ENCODE data around the gene SPDYC.

SPDYC gene

GRCh38 chr11:65165410-65166317 is 4.4 kb upstream of the SPDYC start:
- no peak overlapping the region for H3K27ac ChIP-seq (ENCODE audit: low read depth, low read length)
- H3K4me3 ChIP-seq (ENCODE audit: insufficient read depth, low read length, poor library complexity, severe bottlenecking) = no peak overlapping the region
- TF ChIP-seq EZH2phosphoT487 (conservative IDR thresholded peaks at IDR 0.05; ENCODE audit: low read length) = no peak
- TF ChIP-seq, protein P1, sequence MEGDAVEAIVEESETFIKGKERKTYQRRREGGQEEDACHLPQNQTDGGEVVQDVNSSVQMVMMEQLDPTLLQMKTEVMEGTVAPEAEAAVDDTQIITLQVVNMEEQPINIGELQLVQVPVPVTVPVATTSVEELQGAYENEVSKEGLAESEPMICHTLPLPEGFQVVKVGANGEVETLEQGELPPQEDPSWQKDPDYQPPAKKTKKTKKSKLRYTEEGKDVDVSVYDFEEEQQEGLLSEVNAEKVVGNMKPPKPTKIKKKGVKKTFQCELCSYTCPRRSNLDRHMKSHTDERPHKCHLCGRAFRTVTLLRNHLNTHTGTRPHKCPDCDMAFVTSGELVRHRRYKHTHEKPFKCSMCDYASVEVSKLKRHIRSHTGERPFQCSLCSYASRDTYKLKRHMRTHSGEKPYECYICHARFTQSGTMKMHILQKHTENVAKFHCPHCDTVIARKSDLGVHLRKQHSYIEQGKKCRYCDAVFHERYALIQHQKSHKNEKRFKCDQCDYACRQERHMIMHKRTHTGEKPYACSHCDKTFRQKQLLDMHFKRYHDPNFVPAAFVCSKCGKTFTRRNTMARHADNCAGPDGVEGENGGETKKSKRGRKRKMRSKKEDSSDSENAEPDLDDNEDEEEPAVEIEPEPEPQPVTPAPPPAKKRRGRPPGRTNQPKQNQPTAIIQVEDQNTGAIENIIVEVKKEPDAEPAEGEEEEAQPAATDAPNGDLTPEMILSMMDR (IDR thresholded peaks at IDR 0.05; ENCODE audit: insufficient read depth, low read length, poor library complexity, severe bottlenecking) = no peak
- no peaks in the 10 kb centered on the region for H3F3A ChIP-seq (ENCODE audit: insufficient read depth)
- no peak overlapping the region for H3K4me2 ChIP-seq (ENCODE audit: low read depth, low read length, poor library complexity, severe bottlenecking)
- no peaks in the 10 kb centered on the region for H4K20me1 ChIP-seq (ENCODE audit: low read depth, low read length)
- H3K9me2 ChIP-seq (replicated peaks; ENCODE audit: insufficient read depth, low read length) = no peaks in the 10 kb centered on the region
- H3K9ac ChIP-seq (ENCODE audit: low read length) = no peak overlapping the region
- no peaks in the 10 kb centered on the region for H3K36me3 ChIP-seq (ENCODE audit: low read length)
- no peaks in the 10 kb centered on the region for H3K27me3 ChIP-seq (ENCODE audit: low read length)
- H3K79me2 ChIP-seq (ENCODE audit: insufficient read depth, low read length) = no peaks in the 10 kb centered on the region
- H3K9me3 ChIP-seq (ENCODE audit: insufficient read depth, low read length) = no peaks in the 10 kb centered on the region
- no peak overlapping the region for H2AFZ ChIP-seq (ENCODE audit: low read depth, low read length, severe bottlenecking)

- no peaks in the 10 kb centered on the region for H3K79me2 ChIP-seq (ENCODE audit: insufficient read depth, low read length)
- no peak overlapping the region for H2AFZ ChIP-seq (ENCODE audit: low read depth, low read length, severe bottlenecking)
- no peak overlapping the region for H3K4me2 ChIP-seq (ENCODE audit: low read depth, low read length, poor library complexity, severe bottlenecking)
- H3K27me3 ChIP-seq (ENCODE audit: low read length) = no peaks in the 10 kb centered on the region
- TF ChIP-seq, protein P1 (IDR thresholded peaks at IDR 0.05; ENCODE audit: insufficient read depth, low read length, poor library complexity, severe bottlenecking) = no peak
- no peak for TF ChIP-seq EZH2phosphoT487 (conservative IDR thresholded peaks at IDR 0.05; ENCODE audit: low read length)
- no peak overlapping the region for H3K27ac ChIP-seq (ENCODE audit: low read depth, low read length)
- H3K9me3 ChIP-seq (ENCODE audit: insufficient read depth, low read length) = no peaks in the 10 kb centered on the region
- no peaks in the 10 kb centered on the region for H3K36me3 ChIP-seq (ENCODE audit: low read length)
- no peaks in the 10 kb centered on the region for H4K20me1 ChIP-seq (ENCODE audit: low read depth, low read length)
- no peak overlapping the region for H3K4me3 ChIP-seq (ENCODE audit: insufficient read depth, low read length, poor library complexity, severe bottlenecking)
- H3K9ac ChIP-seq (ENCODE audit: low read length) = no peak overlapping the region
- no peaks in the 10 kb centered on the region for H3K9me2 ChIP-seq (replicated peaks; ENCODE audit: insufficient read depth, low read length)
- H3F3A ChIP-seq (ENCODE audit: insufficient read depth) = no peaks in the 10 kb centered on the region
Measured at GRCh38 chr11:65166893-65167292, 3.1 kb upstream of the SPDYC start.

DNA sequence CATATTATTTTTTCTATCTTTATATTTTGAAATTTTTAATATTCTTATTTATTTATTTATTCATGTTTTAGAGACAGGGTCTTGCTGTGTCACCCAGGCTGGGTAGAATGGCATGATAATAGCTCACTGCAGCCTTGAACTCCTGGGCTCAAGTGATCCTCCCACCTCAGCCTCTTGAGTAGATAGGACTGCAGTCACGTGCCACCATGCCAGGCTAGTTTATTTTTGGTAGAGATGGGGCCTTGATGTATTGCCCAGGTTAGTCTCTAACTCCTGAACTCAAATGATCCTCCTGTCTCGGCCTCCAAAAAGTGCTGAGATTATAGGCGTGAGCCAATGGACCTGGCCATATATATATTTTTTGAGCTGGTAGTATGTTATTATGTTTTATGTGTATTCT is 2.4 kb upstream of the SPDYC start:
- H3K4me3 ChIP-seq (ENCODE audit: insufficient read depth, low read length, poor library complexity, severe bottlenecking) = no peak overlapping the region
- no peaks in the 10 kb centered on the region for H3K27me3 ChIP-seq (ENCODE audit: low read length)
- H3K36me3 ChIP-seq (ENCODE audit: low read length) = no peaks in the 10 kb centered on the region
- H4K20me1 ChIP-seq (ENCODE audit: low read depth, low read length) = no peaks in the 10 kb centered on the region
- TF ChIP-seq, protein P1 (IDR thresholded peaks at IDR 0.05; ENCODE audit: insufficient read depth, low read length, poor library complexity, severe bottlenecking) = no peak
- no peak for TF ChIP-seq EZH2phosphoT487 (conservative IDR thresholded peaks at IDR 0.05; ENCODE audit: low read length)
- no peak overlapping the region for H3K9ac ChIP-seq (ENCODE audit: low read length)
- H3K79me2 ChIP-seq (ENCODE audit: insufficient read depth, low read length) = no peaks in the 10 kb centered on the region
- no peak overlapping the region for H3K27ac ChIP-seq (ENCODE audit: low read depth, low read length)
- no peaks in the 10 kb centered on the region for H3K9me2 ChIP-seq (replicated peaks; ENCODE audit: insufficient read depth, low read length)
- no peak overlapping the region for H3K4me2 ChIP-seq (ENCODE audit: low read depth, low read length, poor library complexity, severe bottlenecking)
- H2AFZ ChIP-seq (ENCODE audit: low read depth, low read length, severe bottlenecking) = no peak overlapping the region
- H3F3A ChIP-seq (ENCODE audit: insufficient read depth) = no peaks in the 10 kb centered on the region
- no peaks in the 10 kb centered on the region for H3K9me3 ChIP-seq (ENCODE audit: insufficient read depth, low read length)
